GM21717 (cell line): ENCODE results near the gene GSDMA.
"Not testable (repeated sequence)": the region's sequence is repeated elsewhere in the genome, so short reads cannot be mapped to it uniquely, and the experiment has no call there.

Experiments used
- ATAC-seq: cut with Tn5 transposase; IDR thresholded peaks from one replicate; pipeline ENCODE4 v1.9.1; 2021; ENCODE audit warnings: mild to moderate bottlenecking, moderate library complexity; ENCODE audit not compliant: unreplicated experiment

GSDMA gene

GRCh38 chr17:39988206-39988810, 25.5 kb downstream of the GSDMA start:
- no peak for ATAC-seq

- ATAC-seq = no peak
Observed at GRCh38 chr17:39994448-39994847, 31.6 kb downstream of the GSDMA start.

GRCh38 chr17:39995438-39995837, 32.6 kb downstream of the GSDMA start:
- ATAC-seq = no peak

GRCh38 chr17:39996162-39996561, 33.4 kb downstream of the GSDMA start:
- ATAC-seq = no peak

- ATAC-seq = no peak
Observed at GRCh38 chr17:39996800-39997199, 34.0 kb downstream of the GSDMA start.

- no peak for ATAC-seq
Observed at GRCh38 chr17:39997543-39997942, 34.7 kb downstream of the GSDMA start.

- no peak for ATAC-seq
Observed at GRCh38 chr17:39999067-39999466, 36.3 kb downstream of the GSDMA start.

- ATAC-seq = no peak
Observed at GRCh38 chr17:40000161-40000560, 37.4 kb downstream of the GSDMA start.

GRCh38 chr17:40001335-40001734, 38.5 kb downstream of the GSDMA start:
- not testable (repeated sequence) for ATAC-seq

GRCh38 chr17:40004072-40004471, 41.3 kb downstream of the GSDMA start:
- no peak for ATAC-seq

- no peak for ATAC-seq
Observed at GRCh38 chr17:40004712-40005111, 41.9 kb downstream of the GSDMA start.

- ATAC-seq = no peak
Observed at GRCh38 chr17:40005520-40005919, 42.7 kb downstream of the GSDMA start.

GRCh38 chr17:40010946-40011500, 48.2 kb downstream of the GSDMA start:
- not testable (repeated sequence) for ATAC-seq

GRCh38 chr17:40012017-40012647, 49.3 kb downstream of the GSDMA start:
- not testable (repeated sequence) for ATAC-seq

- no peak for ATAC-seq
Observed at GRCh38 chr17:40014375-40014980, 51.7 kb downstream of the GSDMA start.

- ATAC-seq = no peak
Observed at GRCh38 chr17:40015005-40015997, 52.5 kb downstream of the GSDMA start, which contains the start of gene CSF3. CSF3 (plus strand) TSS chr17:40015440; CDS start chr17:40015475, 35 bp downstream.

- no peak for ATAC-seq
Observed at GRCh38 chr17:40015998-40016985, 53.5 kb downstream of the GSDMA start.

GRCh38 chr17:40017422-40018080, 54.7 kb downstream of the GSDMA start:
- no peak for ATAC-seq
